Uterus (tissue), 2 donors: Measurements from ENCODE around the gene LZIC.

Source experiments
- CTCF ChIP-seq, 4 experiments: fragments of 200-600 bp in 2 of 4; fragments of 450-650 bp in 2 of 4; sonication (generic) in 2 of 4; IDR thresholded peaks; one replicate each; pipeline ENCODE4 v1.5.1; 2016 to 2019; ENCODE audit warnings: antibody characterized with exemption in 4 of 4, mild to moderate bottlenecking in 2 of 4, moderate library complexity in 1 of 4
- POLR2A ChIP-seq, 2 donors: fragments of 450-650 bp; IDR thresholded peaks; one replicate each; pipeline ENCODE4 v1.6.1; 2016; ENCODE audit warnings: antibody characterized with exemption in 2 of 2, mild to moderate bottlenecking in 1 of 2, moderate library complexity in 1 of 2

- TF ChIP-seq CTCF (IDR thresholded peaks at IDR 0.05) = no peak
- no peak for TF ChIP-seq POLR2A (IDR thresholded peaks at IDR 0.05)
Observed at GRCh38 chr1:9889411-9889810, 53.8 kb downstream of the LZIC start.
